ENCODE results near the gene COL2A1.

Gene COL2A1

GRCh38 chr12:47985596-47986290 is 18.5 kb downstream of the COL2A1 start:
- H3K4me3 Mint-ChIP-seq, result no peak overlapping the region
- H3K9me3 Mint-ChIP-seq, result no peaks in the 10 kb centered on the region
- H3K4me1 Mint-ChIP-seq (ENCODE audit: low read depth), result peaks cover 16% of the 10 kb centered on the region
- no peaks in the 10 kb centered on the region for H3K36me3 Mint-ChIP-seq (ENCODE audit: low read depth)
- H3K27me3 Mint-ChIP-seq (ENCODE audit: low read depth), result peaks cover 19% of the 10 kb centered on the region
- no peak for DNase-seq (ENCODE audit: low spot score)
- H3K27ac Mint-ChIP-seq, result no peak overlapping the region

GRCh38 chr12:47984331-47984801 is 19.9 kb downstream of the COL2A1 start:
- H3K27ac Mint-ChIP-seq, result no peak overlapping the region
- H3K36me3 Mint-ChIP-seq (ENCODE audit: low read depth), result no peaks in the 10 kb centered on the region
- peaks cover 2% of the 10 kb centered on the region for H3K4me1 Mint-ChIP-seq (ENCODE audit: low read depth)
- peaks cover 19% of the 10 kb centered on the region for H3K27me3 Mint-ChIP-seq (ENCODE audit: low read depth)
- H3K9me3 Mint-ChIP-seq, result no peaks in the 10 kb centered on the region
- H3K4me3 Mint-ChIP-seq, result no peak overlapping the region
- no peak for DNase-seq (ENCODE audit: low spot score)

- Mint-ChIP-seq H3K27me3 (ENCODE audit: low read depth) (peaks cover 12% of the 10 kb centered on the region), H3K36me3 (ENCODE audit: low read depth) (no peaks in the 10 kb centered on the region), H3K4me1 (ENCODE audit: low read depth) (no peaks in the 10 kb centered on the region), H3K4me3 (no peak overlapping the region), H3K27ac (no peak overlapping the region), H3K9me3 (no peaks in the 10 kb centered on the region)
- no peak for DNase-seq (ENCODE audit: low spot score)
Observed at GRCh38 chr12:47983541-47984115, 20.6 kb downstream of the COL2A1 start.

- Mint-ChIP-seq H3K4me3 (no peak overlapping the region), H3K36me3 (ENCODE audit: low read depth) (no peaks in the 10 kb centered on the region), H3K27me3 (ENCODE audit: low read depth) (peaks cover 5% of the 10 kb centered on the region), H3K27ac (no peak overlapping the region), H3K4me1 (ENCODE audit: low read depth) (no peaks in the 10 kb centered on the region), H3K9me3 (no peaks in the 10 kb centered on the region)
- DNase-seq (ENCODE audit: low spot score), result no peak
Observed at GRCh38 chr12:47982770-47983169, 21.5 kb downstream of the COL2A1 start.

- no peaks in the 10 kb centered on the region for H3K9me3 Mint-ChIP-seq
- H3K27ac Mint-ChIP-seq, result no peak overlapping the region
- no peak overlapping the region for H3K4me3 Mint-ChIP-seq
- peaks cover 6% of the 10 kb centered on the region for H3K27me3 Mint-ChIP-seq (ENCODE audit: low read depth)
- DNase-seq (ENCODE audit: low spot score), result no peak
- H3K36me3 Mint-ChIP-seq (ENCODE audit: low read depth), result no peaks in the 10 kb centered on the region
- H3K4me1 Mint-ChIP-seq (ENCODE audit: low read depth), result no peaks in the 10 kb centered on the region
Observed at GRCh38 chr12:47982311-47982710, 22.0 kb downstream of the COL2A1 start.

- Mint-ChIP-seq H3K36me3 (ENCODE audit: low read depth) (no peaks in the 10 kb centered on the region), H3K4me3 (no peak overlapping the region), H3K4me1 (ENCODE audit: low read depth) (no peaks in the 10 kb centered on the region), H3K27ac (no peak overlapping the region), H3K27me3 (ENCODE audit: low read depth) (peaks cover 5% of the 10 kb centered on the region), H3K9me3 (no peaks in the 10 kb centered on the region)
- no peak for DNase-seq (ENCODE audit: low spot score)
Observed at GRCh38 chr12:47981496-47982260, 22.6 kb downstream of the COL2A1 start.

- H3K9me3 Mint-ChIP-seq, result no peaks in the 10 kb centered on the region
- H3K36me3 Mint-ChIP-seq (ENCODE audit: low read depth), result no peaks in the 10 kb centered on the region
- no peak overlapping the region for H3K4me3 Mint-ChIP-seq
- peaks cover 5% of the 10 kb centered on the region for H3K27me3 Mint-ChIP-seq (ENCODE audit: low read depth)
- no peak overlapping the region for H3K27ac Mint-ChIP-seq
- no peak for DNase-seq (ENCODE audit: low spot score)
- H3K4me1 Mint-ChIP-seq (ENCODE audit: low read depth), result no peaks in the 10 kb centered on the region
Observed at GRCh38 chr12:47980779-47981495, 23.3 kb downstream of the COL2A1 start.

GRCh38 chr12:47980197-47980596 is 24.1 kb downstream of the COL2A1 start:
- DNase-seq (ENCODE audit: low spot score), result no peak
- no peak overlapping the region for H3K4me3 Mint-ChIP-seq
- no peaks in the 10 kb centered on the region for H3K9me3 Mint-ChIP-seq
- peaks cover 5% of the 10 kb centered on the region for H3K27me3 Mint-ChIP-seq (ENCODE audit: low read depth)
- no peak overlapping the region for H3K27ac Mint-ChIP-seq
- H3K4me1 Mint-ChIP-seq (ENCODE audit: low read depth), result no peaks in the 10 kb centered on the region
- H3K36me3 Mint-ChIP-seq (ENCODE audit: low read depth), result no peaks in the 10 kb centered on the region

GRCh38 chr12:47979686-47980085 is 24.6 kb downstream of the COL2A1 start:
- Mint-ChIP-seq H3K4me1 (ENCODE audit: low read depth) (no peaks in the 10 kb centered on the region), H3K36me3 (ENCODE audit: low read depth) (no peaks in the 10 kb centered on the region), H3K27me3 (ENCODE audit: low read depth) (peaks cover 5% of the 10 kb centered on the region), H3K27ac (no peak overlapping the region), H3K4me3 (no peak overlapping the region), H3K9me3 (no peaks in the 10 kb centered on the region)
- DNase-seq (ENCODE audit: low spot score), result no peak

- Mint-ChIP-seq H3K27me3 (ENCODE audit: low read depth) (peaks cover 5% of the 10 kb centered on the region), H3K27ac (no peak overlapping the region), H3K36me3 (ENCODE audit: low read depth) (no peaks in the 10 kb centered on the region), H3K4me1 (ENCODE audit: low read depth) (no peaks in the 10 kb centered on the region), H3K9me3 (no peaks in the 10 kb centered on the region), H3K4me3 (no peak overlapping the region)
- DNase-seq (ENCODE audit: low spot score), result no peak
Observed at GRCh38 chr12:47979166-47979565, 25.1 kb downstream of the COL2A1 start.

GRCh38 chr12:47978598-47978873 is 25.7 kb downstream of the COL2A1 start:
- Mint-ChIP-seq H3K27ac (no peak overlapping the region), H3K9me3 (no peaks in the 10 kb centered on the region), H3K27me3 (ENCODE audit: low read depth) (peaks cover 5% of the 10 kb centered on the region), H3K4me3 (no peak overlapping the region), H3K36me3 (ENCODE audit: low read depth) (no peaks in the 10 kb centered on the region), H3K4me1 (ENCODE audit: low read depth) (no peaks in the 10 kb centered on the region)
- no peak for DNase-seq (ENCODE audit: low spot score)

GRCh38 chr12:47977772-47978597 is 26.3 kb downstream of the COL2A1 start:
- Mint-ChIP-seq H3K27ac (no peak overlapping the region), H3K36me3 (ENCODE audit: low read depth) (no peaks in the 10 kb centered on the region), H3K4me1 (ENCODE audit: low read depth) (no peaks in the 10 kb centered on the region), H3K9me3 (no peaks in the 10 kb centered on the region), H3K27me3 (ENCODE audit: low read depth) (peaks cover 5% of the 10 kb centered on the region), H3K4me3 (no peak overlapping the region)
- no peak for DNase-seq (ENCODE audit: low spot score)

- Mint-ChIP-seq H3K4me3 (no peak overlapping the region), H3K9me3 (no peaks in the 10 kb centered on the region), H3K4me1 (ENCODE audit: low read depth) (no peaks in the 10 kb centered on the region), H3K36me3 (ENCODE audit: low read depth) (peaks cover 1% of the 10 kb centered on the region), H3K27me3 (ENCODE audit: low read depth) (peaks cover 5% of the 10 kb centered on the region), H3K27ac (no peak overlapping the region)
- DNase-seq (ENCODE audit: low spot score), result no peak
Observed at GRCh38 chr12:47977046-47977771, 27.1 kb downstream of the COL2A1 start.

All from T-helper 2 cell treated with Interferon-gamma antibody and Interleukin-4, amounts not matched to agents 5 μg/mL and 100 μg/mL, for 36 hours (primary cell).